H54 (cell line): ENCODE measurements around the gene FAT1.

Experiments used
- DNase-seq: peaks from one replicate; pipeline ENCODE4 v3.0.0; 2011; ENCODE audit warnings: low spot score, mixed read lengths; ENCODE audit not compliant: insufficient read length
- FAIRE-seq: peaks from 3 replicates; lab custom pipeline; 2011; peaks lifted over from hg19 to GRCh38; lab: Jason Lieb, UNC
- POLR2A ChIP-seq: IDR thresholded peaks from 2 replicates; pipeline ENCODE4 v1.6.1; 2011; ENCODE audit warnings: low read depth, mild to moderate bottlenecking, low read length

Gene FAT1

DNA sequence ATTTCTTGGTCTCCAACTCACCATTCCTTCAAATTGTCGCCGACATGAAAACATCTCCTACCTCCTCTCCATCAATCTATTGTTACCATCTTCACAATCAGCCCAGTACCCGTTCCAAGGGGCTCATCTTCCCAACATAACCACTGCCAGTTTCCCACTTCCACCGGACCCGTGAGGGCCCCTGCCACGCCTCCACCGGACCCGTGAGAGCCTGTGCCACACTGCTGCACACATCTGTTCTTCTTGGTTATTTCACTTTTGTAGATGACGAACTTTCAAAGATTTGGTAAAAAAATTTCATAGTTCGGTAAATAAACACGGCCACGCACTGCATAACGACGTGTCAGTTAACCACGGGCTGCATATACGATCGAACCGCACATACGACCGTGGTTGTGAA lies 65.0 kb downstream of the FAT1 start:
- no peak for DNase-seq
- no peak for TF ChIP-seq POLR2A
- FAIRE-seq = no peak

DNA sequence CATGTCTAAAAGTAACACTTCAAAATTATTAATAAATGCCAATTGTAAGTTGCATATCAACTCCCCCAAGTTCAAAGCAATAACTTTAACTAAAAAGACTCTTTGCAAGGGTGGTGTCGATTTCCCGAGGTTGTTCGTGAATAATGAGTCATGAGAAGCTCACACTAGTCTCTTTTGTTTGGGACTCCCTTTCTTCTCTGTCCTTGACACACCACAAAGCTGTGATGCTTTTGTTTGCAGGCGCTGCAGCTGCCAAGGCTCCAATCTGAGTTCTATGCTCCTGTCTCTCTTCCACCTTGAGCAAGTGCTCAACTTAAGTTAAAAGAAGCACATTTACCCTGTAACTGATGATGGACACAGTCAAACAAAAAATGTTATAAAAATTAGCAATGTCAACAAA lies 65.9 kb downstream of the FAT1 start:
- no peak for TF ChIP-seq POLR2A
- DNase-seq (no peak), FAIRE-seq (no peak)

DNA sequence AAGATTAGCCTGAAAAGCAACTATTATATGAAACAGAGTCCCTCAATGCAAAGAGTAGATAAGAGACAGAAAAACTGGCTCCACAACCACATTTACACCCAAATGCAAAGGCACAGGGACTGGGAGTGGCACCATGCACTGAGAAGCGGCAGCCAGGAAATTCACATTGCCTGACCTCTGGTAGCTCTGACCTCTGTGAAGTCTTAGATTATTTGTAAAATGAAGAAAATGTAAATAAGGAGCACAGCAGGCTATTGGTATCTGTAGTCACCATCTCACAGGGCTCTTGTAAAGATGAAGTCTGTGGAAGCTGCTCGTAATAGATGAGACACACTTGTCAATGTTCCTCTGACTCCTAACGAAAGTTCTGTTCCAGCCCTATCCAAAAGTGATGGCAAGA lies 69.7 kb downstream of the FAT1 start:
- FAIRE-seq (no peak), DNase-seq (no peak)
- TF ChIP-seq POLR2A = no peak

DNA sequence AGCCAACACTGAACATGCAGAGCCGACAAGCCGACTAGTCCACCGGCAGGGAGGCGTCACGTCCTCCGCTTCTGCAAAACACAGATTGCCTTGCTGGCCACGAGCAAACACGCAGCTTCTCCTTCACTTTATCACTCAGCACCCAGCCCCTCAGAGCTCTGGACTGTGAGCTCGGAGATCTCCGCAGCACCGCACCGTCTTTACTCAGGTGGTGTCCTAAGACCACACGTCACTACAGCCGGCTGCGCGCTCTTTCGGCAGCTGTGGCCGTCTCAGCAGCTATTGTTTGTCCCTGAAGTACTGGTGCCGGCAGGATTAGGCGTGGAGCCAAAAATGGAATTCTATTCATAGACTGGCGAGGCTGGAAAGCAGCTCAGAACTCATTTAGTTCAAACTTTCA lies 72.0 kb downstream of the FAT1 start:
- TF ChIP-seq POLR2A = no peak
- FAIRE-seq (no peak), DNase-seq (no peak)

DNA sequence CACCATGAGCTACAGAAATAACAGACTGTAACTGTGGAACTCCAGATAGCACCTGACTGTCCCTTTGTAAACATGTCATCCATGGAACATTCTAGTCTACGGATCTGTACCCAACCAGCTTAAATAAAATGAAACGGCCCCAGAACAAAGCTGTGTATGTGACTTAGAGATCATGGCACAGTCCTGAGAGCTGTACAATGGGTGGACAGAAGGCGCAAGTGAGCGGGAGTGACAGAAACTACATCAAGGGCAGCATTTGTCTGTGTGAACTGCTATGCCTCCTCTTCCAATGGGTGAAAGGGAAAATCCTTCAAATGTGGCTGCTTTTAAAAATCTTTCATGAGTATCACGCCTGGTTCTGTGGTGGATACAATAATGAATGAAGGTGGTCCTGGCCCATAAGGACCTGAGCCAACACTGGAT lies 72.5 kb downstream of the FAT1 start:
- no peak for FAIRE-seq
- no peak for TF ChIP-seq POLR2A
- no peak for DNase-seq

DNA sequence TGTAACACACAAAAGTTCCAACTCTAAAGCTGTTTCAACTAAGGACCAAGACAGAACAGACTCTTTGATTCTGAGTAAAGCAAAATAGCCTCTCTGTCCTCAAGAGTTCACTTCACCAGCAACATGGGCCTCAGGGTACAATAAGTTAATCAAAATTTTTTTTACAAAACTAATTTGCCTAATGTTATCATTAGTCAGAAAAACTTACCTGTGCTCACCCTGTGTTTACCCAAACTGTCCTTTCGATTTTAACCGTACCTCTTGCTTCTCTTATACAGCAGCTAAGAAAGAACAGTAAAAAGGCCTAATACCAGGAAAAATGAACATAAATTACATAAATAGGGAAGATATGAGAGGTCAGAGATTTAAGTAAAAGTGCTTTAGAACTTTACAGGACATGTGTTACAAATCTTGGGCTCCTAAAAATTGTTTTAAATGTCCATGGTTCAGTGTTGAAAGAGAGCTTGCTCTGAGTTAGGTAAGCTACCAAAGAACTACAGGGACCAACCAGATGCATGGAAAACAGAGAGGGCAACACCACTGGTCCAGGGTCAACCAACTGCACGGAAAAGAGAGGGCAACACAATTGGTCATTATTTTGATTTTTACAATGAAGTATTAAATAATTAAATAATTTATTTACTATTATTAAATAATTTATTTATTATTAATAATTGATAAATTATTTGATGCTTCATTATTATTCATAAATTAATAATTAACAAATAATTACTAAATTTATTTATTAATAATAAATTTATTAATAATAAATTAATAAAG lies 73.1 kb downstream of the FAT1 start:
- FAIRE-seq (no peak), DNase-seq (no peak)
- TF ChIP-seq POLR2A = no peak

DNA sequence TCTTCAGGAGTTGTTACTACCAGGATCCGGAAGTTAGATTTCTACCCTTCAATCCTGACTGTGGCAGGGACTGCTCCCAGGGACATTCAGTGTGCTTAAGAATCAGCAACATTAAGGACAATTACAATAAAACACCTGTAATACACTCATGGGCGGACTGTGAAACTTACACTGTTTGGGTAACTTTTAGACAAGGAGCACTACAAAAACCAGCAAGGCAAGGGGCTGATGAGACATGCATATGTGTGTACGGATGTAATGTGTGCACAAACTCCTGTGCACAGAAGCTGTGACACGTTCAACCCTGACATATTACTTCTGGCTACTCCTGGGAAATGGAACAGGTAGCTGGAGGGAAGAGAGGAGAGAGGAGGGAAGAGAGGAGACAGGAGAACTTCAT lies 75.8 kb downstream of the FAT1 start:
- DNase-seq (no peak), FAIRE-seq (no peak)
- no peak for TF ChIP-seq POLR2A

DNA sequence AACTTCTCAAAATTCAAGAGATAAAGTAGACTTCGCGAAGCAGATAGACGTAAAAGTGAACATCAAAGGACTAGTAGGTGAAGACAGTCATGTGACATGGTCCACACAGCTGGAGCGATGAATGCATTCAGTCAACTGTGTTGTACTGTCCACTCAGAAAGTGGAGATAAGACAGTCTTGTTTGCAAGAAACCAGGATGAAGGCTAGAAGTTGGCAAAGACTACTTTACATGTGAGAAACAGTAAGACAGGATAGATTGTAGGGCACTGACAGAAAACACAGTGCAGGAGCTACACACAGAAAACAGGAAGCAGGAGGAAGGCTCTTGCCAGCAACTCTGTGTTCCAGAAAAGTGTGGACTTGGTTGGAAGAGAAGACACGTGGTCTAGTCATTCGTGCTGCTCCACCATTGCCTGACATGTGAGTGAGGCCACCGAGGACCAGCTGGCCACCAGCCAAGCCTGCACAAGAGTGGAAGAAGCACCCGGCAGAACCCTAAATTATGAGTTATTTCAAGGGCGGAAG lies 78.9 kb downstream of the FAT1 start:
- DNase-seq = no peak
- FAIRE-seq = no peak
- TF ChIP-seq POLR2A = no peak

DNA sequence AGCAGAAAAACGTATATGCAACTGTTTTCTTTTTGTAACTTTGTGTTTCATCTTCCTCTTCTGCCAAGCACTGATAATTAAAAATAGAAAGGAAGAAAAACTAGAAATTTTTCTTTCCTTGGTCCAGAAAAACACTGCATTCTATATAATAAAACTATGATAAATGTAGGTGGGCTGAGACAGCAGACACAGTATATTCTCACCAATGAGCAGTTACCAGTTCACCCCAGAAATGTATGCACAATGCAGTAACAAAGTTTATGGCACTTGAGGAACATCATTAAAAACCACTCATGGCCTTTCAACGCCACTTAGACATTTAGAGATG lies 79.4 kb downstream of the FAT1 start:
- FAIRE-seq (no peak), DNase-seq (no peak)
- TF ChIP-seq POLR2A = no peak

DNA sequence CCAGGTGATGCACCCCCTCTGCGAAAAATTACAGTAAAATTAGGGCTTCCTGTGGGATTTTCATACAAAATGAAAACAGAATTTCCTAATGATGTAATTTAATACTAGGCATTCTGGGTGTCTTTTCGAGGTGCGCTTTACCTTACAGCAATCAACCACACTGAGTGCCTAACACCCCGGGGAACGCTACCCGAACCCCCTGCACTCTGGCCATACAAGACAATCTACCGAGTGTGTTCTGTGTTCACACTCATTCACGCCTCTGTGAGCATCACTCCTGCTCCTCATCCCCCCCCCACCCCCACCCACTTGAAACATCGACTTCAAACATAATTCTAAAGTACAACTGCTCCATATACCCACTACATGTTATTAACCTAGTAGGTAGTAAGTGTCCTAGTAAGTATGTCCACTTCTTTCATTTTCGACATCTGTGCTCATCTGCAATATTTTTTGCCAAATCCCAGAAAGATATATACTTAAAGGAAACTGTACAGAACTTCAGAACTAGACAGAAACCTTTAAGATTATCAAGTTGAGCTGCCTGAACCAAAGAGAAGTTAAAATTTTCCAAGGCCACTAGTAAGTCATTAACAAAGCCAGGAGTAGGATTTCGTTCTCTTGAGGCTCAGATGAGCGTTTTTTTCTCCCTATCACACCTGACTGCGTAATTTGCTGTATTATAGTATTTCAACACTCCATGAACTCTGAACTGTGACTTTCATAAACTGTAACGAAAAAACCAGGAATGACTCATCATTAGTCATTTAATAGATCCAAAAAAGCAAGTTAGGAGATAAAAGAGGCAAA lies 80.0 kb downstream of the FAT1 start:
- no peak for TF ChIP-seq POLR2A
- no peak for FAIRE-seq
- DNase-seq = no peak

DNA sequence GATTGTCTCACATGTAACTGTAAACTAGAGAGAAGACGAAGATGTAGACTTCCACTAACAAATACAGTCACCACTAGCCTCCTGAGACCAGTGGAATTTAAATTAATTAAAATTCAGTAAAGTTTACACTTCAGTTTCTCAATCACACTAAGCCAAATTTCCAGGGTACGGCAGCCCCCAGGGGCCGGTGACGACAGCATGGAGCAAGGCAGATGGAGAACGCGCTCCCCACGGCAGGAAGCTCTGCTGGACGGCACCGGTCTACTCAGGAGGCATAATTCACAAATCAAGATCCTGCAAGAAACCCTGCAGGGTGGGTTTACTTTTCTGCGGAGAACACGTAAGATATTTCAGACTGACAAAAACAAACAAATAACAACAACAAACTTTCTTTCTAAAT lies 80.7 kb downstream of the FAT1 start:
- no peak for DNase-seq
- FAIRE-seq = no peak
- TF ChIP-seq POLR2A = no peak

DNA sequence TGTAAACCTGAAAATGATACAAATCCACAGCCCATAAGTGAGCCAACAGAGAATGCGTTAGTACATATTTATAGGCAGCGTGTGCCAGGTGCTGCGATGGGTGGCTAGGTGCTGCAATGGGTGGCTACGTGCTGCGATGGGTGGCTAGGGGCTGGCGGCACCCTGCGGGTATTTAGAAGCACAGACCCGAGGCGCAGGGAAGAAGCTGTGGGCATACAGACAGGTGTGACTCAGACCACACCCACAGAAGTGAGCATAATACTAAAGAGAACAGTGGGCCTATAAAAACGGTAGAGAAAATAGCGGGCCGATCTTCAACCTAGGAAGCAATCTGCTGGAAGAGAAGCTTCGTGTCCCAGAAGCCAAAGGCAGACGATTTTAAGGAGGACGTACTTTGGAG lies 81.1 kb downstream of the FAT1 start:
- no peak for FAIRE-seq
- DNase-seq = no peak
- TF ChIP-seq POLR2A = no peak

DNA sequence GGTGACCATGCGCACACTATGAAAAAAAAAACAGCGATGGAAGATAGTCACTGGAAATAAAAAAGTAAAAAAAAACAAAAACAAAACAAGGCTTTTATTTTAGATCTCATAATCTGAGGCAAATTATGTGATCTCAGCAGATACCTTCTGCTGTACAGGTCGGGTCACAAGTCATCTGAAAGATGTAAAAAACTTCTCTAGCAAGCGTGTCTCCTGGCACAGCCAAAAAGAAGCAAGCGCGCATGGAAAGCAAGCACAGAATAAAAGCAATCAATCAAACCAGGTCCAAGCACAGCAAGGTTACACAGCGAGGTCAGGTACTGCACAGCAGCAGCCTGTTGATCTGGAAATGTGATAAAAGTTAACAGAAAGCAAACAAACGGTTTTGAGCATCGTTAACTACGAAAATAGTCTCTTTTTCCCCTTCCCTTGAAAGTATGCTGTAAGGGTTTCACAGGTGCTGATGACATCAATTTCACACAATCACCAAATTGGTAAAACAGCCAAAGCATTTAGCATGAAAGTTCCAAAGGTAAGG lies 89.0 kb downstream of the FAT1 start:
- FAIRE-seq = no peak
- DNase-seq = no peak
- TF ChIP-seq POLR2A = no peak

DNA sequence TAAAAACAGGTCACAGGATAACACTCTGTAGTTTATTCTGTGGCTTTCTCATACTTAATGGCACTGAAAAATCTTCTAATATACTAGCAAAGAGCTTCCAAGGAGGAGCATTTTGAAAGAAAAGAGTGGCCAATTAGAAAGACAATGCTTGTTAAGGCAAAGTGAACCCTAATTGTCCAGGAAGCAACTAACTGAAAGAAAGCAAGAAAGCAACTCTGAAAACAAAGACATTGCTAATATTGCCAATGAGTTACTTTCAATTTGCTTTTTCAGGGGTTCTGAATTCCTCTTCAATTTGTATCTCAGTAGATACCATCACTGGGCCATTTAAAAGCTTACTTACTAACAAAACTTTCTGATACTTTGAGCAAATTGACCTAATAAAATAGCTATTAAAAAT lies 89.8 kb downstream of the FAT1 start:
- FAIRE-seq (no peak), DNase-seq (no peak)
- no peak for TF ChIP-seq POLR2A
